Osteocyte (in vitro differentiated cells): Measurements from ENCODE around the gene AOPEP. TPM values are rescaled to one million over a fixed set of nuclear protein-coding genes. Genes with fewer than 3 reads are reported as not detected.

Experiments
- DNase-seq: peaks from one replicate; pipeline ENCODE4 v3.0.0; 2021; ENCODE audit warnings: mixed read lengths; ENCODE audit not compliant: unreplicated experiment; ENCODE audit errors: extremely low spot score
- H3K27ac Mint-ChIP-seq: one replicate; pipeline ENCODE4 v1.8.0; 2021; ENCODE audit warnings: mild to moderate bottlenecking, mixed read lengths; ENCODE audit not compliant: unreplicated experiment
- H3K27me3 Mint-ChIP-seq: one replicate; pipeline ENCODE4 v1.8.0; 2021; ENCODE audit warnings: mixed read lengths; ENCODE audit not compliant: unreplicated experiment
- H3K36me3 Mint-ChIP-seq: one replicate; pipeline ENCODE4 v1.8.0; 2021; ENCODE audit warnings: mixed read lengths; ENCODE audit not compliant: unreplicated experiment
- H3K4me1 Mint-ChIP-seq: one replicate; pipeline ENCODE4 v1.8.0; 2021; ENCODE audit warnings: mixed read lengths; ENCODE audit not compliant: unreplicated experiment
- H3K4me3 Mint-ChIP-seq: one replicate; pipeline ENCODE4 v1.8.0; 2021; ENCODE audit warnings: mild to moderate bottlenecking, moderate library complexity, mixed read lengths; ENCODE audit not compliant: unreplicated experiment
- H3K9me3 Mint-ChIP-seq: one replicate; pipeline ENCODE4 v1.8.0; 2021; ENCODE audit warnings: mixed read lengths; ENCODE audit not compliant: unreplicated experiment
- microRNA-seq: library from miRNA; unstranded; fragments of <30 nt; microRNA quantifications from one replicate; pipeline ENCODE4 v1.1.0, GENCODE V29; 2020; ENCODE audit not compliant: unreplicated experiment
- total RNA-seq: library from RNA; stranded (reverse); gene quantifications from 2 replicates; pipeline ENCODE4 v1.2.1, GENCODE V29; 2021
- TF ChIP-seq, protein P1 (sequence below): fragments of 200-600 bp; sonication (generic); IDR thresholded peaks from 2 replicates; pipeline ENCODE4 v1.5.0; 2021; ENCODE audit warnings: antibody characterized with exemption, mild to moderate bottlenecking, moderate library complexity

AOPEP gene
- total RNA-seq, 1 donor from 2014 or later: 108 TPM

- peaks cover 7% of the 10 kb centered on the region for H3K36me3 Mint-ChIP-seq
- TF ChIP-seq, protein P1, sequence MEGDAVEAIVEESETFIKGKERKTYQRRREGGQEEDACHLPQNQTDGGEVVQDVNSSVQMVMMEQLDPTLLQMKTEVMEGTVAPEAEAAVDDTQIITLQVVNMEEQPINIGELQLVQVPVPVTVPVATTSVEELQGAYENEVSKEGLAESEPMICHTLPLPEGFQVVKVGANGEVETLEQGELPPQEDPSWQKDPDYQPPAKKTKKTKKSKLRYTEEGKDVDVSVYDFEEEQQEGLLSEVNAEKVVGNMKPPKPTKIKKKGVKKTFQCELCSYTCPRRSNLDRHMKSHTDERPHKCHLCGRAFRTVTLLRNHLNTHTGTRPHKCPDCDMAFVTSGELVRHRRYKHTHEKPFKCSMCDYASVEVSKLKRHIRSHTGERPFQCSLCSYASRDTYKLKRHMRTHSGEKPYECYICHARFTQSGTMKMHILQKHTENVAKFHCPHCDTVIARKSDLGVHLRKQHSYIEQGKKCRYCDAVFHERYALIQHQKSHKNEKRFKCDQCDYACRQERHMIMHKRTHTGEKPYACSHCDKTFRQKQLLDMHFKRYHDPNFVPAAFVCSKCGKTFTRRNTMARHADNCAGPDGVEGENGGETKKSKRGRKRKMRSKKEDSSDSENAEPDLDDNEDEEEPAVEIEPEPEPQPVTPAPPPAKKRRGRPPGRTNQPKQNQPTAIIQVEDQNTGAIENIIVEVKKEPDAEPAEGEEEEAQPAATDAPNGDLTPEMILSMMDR: no peak
- no peak for DNase-seq
- no peaks in the 10 kb centered on the region for H3K9me3 Mint-ChIP-seq
- no peaks in the 10 kb centered on the region for H3K27me3 Mint-ChIP-seq
- no peak overlapping the region for H3K27ac Mint-ChIP-seq
- H3K4me1 Mint-ChIP-seq: peaks cover 12% of the 10 kb centered on the region
- H3K4me3 Mint-ChIP-seq: no peak overlapping the region
Observed at GRCh38 chr9:95135756-95136155, 409.3 kb downstream of the AOPEP start.

Small RNA genes within 50 kb of the gene (microRNA-seq; reads per million reads assigned to microRNA genes)
- 2.7 reads per million for gene MIR2278
- 37,188 reads per million, percentile 98 among the genes with 10 or more reads in this experiment for gene MIR23B
- not detected for gene MIR24-1
- gene MIR27B: 7,883 reads per million, percentile 95 among the genes with 10 or more reads in this experiment
- gene MIR3074: not detected
- gene MIR6081: not detected

Other genes with a start within 250 kb of the AOPEP start
- 14.6 and 15.2 TPM in 2 replicates for gene PCAT7, start 171.6 kb upstream of the AOPEP start, total RNA-seq
- gene FBP2, start 132.9 kb upstream of the AOPEP start, total RNA-seq: not detected in 2 replicates
- not detected in 2 replicates for gene FBP1, start 87.2 kb upstream of the AOPEP start, total RNA-seq